HG02938 (cell line): Measurements from ENCODE around the gene AMD1.

Experiments
- ATAC-seq: cut with Tn5 transposase; IDR thresholded peaks from one replicate; pipeline ENCODE4 v1.9.1; 2021; ENCODE audit warnings: mild to moderate bottlenecking, moderate library complexity; ENCODE audit not compliant: unreplicated experiment

The AMD1 gene

DNA sequence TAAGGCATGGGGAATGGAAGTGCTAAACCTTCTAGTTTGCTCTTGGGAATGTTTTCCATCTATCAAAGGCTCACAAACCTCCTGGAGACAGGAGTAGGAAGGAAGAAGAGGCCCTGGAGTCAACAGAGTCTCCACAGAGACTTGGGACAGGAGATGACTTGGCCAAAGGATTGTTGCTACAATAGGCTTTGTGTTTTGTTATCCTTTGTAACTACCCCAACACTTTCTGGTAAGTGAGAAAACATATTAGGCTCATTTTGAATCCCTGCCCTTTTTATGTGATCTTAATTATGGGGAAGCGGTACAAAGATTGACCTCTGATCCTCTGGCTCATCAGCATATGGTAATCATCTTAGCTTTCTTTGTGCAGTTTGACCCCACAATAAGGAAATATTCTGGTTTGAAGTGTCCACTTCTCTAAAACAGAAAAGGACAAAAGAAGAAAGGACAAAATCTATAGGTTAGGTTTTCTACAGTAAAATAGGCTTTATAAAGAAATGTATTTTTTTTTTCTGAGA, 59.9 kb downstream of the AMD1 start:
- ATAC-seq, result no peak

DNA sequence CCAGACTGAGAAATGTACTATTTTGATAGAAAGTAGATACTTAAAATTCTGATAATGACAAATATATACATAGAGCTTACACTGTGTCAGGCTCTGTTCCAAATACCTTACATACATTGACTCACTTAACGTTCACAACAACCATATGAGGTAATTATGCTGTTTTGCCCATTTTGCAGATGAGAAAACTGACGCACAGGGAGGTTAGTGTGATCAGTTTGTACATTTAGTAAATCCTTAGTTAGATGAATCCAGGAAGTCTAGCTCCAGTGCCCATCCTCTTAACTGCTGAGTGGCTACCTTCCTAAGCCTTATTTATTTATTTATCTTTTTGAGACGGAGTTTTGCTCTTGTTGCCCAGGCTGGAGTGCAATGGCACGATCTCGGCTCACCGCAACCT, 60.6 kb downstream of the AMD1 start:
- ATAC-seq, result no peak

DNA sequence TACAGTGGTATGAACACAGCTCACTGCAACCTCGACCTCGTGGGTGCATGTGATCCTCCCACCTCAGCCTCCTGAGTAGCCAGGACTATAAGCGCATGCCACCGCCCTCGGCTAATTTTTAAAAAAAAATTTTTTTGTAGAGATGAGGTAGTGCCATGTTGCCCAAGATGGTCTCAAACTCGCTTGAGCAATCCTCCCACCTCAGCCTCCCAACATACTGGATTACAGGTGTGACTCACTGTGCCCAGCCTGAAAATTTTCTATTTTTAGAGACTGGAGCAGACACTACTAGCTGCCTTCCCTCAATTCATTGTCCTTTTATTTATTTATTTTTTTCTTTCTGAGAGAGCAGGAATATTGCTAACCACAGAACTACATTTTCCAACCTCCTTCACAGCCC, 63.6 kb downstream of the AMD1 start:
- ATAC-seq, result no peak

DNA sequence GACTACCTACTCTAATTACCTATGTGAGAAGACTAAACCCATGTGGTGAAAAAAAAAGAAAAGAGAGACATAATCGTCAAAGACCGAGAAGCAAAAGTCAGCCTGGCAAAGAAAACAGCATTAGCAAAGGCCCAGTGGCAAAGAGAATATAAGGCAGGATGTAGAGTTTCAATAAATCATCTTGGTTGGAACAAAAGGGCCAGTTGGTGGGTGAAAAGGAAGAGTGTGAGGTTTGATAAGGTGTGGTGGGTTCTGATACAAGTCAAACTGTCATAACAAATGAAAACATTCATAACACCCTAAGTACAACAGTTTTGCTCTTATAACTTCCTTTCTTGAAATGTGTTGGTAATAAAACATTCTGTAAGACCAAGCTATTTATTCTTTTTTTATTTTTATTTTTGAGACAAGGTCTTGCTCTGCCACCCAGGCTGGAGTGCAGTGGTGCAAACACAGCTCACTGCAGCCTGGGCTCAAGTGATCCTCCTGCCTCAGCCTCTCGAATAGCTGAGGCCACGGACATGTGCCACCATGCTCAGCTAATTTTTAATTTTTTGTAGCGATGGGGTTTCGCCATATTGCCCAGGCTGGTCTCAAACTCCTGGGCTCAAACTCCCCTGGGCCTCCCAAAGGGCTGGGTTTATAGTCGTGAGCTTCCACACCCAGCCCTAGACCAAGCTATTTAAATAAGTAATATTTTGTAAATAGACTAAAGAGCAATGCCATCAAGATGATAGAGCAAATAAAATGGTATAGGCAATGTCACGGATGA, 65.0 kb downstream of the AMD1 start:
- no peak for ATAC-seq

DNA sequence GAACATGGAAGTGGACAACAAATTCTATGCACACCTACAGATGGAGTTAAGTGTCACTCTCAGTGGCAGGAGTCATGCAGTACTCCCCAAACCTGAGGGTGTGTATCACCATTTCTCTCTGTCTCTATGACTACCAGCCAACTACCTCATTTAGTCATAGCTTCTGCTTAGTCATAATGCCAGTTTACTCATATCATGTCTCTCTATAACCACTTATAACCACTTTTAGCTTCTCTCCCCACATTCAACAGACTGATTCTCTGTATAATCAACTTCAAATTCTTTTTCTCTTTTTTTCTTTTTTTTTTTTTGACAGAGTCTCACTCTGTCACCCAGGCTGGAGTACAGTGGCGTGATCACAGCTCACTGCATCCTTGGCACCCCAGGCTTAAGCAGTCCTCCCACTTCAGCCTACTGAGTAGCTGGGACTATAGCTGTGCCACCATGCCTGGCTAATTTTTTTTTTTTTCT, 70.1 kb downstream of the AMD1 start:
- peak; percentile 100 for ATAC-seq
